Stimulated activated CD4-positive, alpha-beta T cell treated with anti-CD3 and anti-CD28 coated beads, Interleukin-1b, Interleukin-23, amount 100 ng/mL, for 1 hour (primary cell): ENCODE measurements around the gene RRP12.
"Not testable (repeated sequence)": the region's sequence is repeated elsewhere in the genome, so short reads cannot be mapped to it uniquely, and the experiment has no call there.

Source experiments
- DNase-seq, 2 donors: peaks; one replicate each; pipeline ENCODE4 v3.0.0-alpha.2; 2020; ENCODE audit warnings: low read depth in 2 of 2

RRP12 gene

DNA sequence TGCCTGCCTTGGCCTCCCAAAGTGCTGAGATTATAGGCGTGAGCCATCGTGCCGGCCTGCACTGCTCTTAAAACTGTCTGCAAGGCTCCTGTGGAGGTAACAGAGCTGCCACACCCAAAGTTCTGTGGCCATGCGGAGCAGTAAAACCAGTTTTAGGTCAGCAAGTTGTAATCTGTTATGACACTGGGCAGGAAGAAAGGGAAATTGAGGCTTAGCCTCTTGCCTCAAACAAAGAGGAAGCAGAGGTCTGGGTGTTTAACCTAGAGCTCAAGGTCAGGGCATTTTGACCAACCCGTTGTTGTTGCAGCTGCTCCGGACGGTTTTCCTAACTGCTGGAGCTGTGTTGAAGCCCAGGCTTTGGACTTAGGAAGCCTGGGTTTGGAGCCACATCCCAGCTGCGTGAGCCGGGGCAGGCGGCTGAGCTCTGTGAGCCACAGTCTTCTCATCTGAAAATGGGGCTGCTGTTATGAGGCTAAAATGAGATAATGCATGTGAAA lies 7.4 kb upstream of the RRP12 start:
- DNase-seq, result no peak

DNA sequence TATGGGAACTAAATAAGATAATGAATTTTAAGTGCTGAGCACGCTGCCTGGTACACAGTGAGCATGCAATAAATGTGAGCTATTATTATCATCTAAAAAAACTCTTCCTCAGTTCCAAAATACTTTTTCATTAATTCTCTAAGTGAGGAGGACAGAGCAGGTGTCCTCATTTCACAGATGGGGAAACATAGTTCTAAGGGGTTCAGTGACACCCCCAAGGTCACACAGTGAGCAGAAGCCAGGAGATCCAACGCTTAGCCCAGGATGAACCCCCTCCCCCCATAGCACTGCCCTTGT lies 6.8 kb upstream of the RRP12 start:
- DNase-seq, result no peak

DNA sequence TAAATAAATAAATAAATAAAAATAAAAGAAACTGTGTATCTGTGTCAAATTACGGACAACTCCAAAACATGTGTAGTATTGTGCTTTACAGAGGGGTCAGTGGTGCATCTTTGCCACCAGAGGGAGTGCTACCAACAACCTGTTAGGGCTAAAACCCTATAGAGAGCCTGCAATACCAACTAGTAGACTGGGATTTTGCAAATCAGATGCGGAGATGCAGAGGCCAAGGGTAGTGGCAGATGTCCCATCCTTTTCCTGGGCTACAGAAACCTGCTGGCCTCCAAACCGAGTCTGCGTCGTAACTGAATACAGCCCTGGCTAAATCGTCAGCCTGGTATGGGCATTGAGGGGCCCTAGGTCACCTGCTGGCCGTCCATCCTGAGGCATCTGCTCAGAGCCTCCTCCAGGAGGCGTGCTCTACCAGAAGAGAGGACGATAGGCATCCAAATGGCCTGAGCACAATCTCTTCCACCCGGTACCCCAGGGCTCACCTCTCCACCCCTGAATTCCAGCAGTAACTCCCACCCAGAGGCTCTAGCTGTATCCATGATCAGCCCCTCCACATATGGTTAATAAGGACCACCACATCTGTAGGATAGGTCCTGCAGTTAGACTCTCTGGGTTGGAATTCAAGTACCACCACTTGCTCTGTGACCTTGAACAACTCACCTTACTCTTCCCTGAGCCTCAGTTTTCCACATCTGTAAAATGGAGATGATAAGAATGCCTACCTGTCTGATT lies 6.2 kb upstream of the RRP12 start:
- DNase-seq, result no peak

DNA sequence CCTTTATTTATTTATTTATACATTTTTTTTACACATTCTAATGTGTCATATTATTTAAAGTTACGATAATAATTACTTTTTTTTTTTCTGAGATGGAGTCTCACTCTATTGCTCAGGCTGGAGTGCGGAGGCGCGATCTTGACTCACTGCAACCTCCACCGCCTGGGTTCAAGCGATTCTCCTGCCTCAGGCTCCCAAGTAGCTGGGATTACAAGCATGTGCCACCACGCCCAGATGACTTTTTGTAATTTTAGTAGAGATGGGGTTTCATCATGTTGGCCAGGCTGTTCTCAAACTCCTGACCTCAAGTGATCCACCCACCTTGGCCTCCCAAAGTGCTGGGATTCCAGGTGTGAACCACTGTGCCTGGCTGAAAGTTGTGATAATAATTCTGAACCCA lies 5.3 kb upstream of the RRP12 start:
- DNase-seq, result not testable (repeated sequence)

DNA sequence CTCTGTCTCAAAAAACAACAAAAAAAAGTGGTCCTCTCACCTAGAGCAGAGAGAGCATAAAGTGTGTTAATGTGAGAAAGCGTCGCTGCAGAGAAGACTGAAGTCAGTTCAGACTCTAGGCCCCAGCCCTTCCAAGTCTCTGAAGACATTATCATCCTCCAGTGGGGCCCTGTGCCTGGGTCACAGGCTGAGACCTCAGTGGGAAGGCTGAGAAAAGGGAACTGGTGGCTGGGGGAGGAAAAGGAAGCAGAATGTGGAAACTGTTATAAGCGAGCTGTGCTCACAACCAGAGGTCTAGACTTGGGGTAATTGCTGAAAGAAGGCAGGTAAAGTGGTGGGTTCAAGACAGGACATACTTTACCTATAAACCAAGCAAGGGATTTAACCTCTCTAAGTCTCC lies 4.9 kb upstream of the RRP12 start:
- DNase-seq, result no peak

DNA sequence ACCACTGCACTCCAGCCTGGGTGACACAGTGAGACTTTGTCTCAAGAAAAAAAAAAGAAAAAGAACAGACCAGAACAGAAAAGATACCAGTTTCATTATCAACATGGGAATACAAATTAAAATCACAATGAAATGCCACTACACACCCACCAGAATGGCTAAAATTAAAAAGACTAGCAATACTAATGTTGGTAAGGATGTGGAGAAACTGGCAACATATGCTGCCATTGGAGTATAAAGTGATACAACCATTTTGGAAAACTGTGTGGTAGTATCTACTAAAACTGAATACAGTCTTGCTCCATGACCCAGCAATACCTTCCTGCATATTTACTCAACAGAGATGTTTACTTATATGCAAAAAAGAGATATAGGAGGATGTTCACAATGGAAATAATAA lies 2.9 kb upstream of the RRP12 start:
- DNase-seq, result no peak

DNA sequence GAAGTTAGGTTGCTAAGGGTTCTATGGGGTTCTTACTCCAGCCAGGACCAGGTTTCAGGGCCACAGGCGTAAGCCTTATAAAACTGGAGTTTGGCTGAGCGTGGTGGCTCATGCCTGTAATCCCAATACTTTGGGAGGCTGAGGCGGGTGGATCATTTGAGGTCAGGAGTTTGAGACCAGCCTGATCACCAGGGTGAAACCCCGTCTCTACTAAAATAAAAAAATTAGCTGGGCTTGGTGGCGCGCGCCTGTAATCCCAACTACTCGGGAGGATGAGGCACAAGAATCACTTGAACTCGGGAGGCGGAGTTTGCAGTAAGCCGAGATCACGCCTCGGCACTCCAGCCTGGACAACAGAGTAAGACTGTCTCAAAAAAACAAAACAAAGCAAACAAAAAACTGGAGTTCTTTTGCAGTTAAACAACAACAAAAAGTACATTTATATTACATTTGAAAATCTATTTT lies 347 bp upstream of the RRP12 start:
- no peak for DNase-seq

DNA sequence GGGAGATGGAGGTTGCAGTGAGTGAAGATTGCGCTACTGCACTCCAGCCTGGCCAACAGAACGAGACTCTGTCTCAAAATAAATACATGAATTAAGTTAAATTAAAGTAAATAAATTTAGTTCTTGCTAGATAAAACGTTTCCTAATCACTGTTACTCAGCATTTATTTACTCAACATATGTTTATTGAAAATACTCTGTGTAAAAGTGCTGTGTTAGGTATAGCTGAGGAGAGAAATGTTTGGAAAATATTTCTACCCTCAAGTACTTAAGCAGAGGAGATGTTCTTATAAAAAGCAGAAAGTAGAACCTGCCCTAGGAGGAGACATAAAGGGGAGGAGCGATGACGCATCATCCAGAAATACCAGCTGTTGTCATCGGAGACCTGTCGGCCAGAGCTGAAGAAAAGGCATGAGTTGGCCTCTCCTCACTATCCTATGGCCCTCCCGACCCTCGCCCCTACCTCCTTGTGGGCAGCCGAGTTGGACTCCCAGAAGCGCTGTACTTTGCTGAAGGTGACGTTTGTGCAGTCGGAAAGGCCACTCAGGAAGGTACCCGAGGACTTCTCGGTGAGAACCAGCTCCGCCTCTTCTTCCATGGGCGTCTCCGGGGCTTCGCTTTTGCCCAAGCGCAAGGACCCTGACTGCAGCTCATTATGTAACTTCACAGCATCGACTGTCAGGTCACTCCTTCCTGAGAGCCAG lies 1.1 kb downstream of the RRP12 start:
- DNase-seq, result no peak

DNA sequence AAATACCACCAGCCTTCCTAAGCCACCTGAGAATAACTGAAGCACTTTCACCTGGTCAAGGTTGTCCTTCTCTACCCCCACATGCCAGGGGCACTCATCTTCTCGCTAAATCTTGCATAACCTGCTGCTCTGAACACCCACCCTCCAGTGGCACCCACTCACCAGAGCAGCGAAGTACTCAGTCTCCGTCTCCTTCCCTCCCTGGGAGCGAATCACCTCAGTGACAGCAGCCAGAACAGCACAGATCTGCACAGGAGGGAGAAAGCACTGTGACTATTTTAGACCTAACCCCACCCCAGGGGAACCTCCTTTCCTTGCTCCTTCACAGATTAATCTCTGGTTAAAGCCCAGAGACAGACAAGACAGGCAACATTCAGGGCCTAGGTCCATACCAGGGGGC lies 5.1 kb downstream of the RRP12 start:
- no peak for DNase-seq

DNA sequence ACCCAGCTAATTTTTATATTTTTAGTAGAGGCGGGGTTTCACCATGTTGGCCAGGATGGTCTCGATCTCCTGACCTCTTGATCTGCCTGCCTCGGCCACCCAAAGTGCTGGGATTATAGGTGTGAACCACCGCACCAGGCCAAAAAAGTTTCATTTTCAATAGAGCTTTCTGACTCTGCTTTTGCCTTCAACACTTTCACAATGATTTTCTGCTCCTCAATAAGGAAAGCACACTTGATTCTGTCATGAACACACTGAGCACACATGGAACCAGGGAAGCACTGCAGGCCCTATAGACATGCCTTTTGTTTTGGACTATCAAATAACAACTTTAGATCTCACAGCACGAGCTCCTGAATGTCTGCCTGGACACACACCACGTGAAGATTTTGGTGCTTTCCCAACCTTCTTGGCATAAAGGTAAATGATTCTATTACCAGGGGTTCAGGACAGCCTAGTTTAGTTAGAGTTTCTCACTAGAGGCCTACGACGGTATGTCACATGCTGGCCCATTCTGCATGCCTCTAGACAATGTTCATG lies 8.0 kb downstream of the RRP12 start:
- no peak for DNase-seq

DNA sequence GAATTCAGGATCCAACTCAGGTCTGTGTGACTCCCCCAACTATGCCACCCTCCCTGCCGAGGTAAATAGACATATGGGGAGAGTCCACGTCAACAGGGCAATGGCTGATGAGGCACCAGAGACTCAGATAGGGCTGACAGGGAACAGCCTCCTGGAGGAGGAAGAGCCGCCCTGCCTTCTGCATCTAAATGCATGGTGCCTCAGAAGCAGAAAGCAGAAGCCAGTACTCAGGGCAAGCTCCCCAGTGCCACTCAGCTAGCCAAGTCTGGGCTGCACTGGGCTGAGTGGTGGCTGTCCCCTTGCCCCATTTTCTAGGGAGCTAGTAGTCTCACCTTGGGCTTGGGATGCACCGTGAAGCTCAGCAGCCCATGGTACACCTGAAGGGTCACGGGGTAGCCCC lies 11.0 kb downstream of the RRP12 start:
- no peak for DNase-seq

DNA sequence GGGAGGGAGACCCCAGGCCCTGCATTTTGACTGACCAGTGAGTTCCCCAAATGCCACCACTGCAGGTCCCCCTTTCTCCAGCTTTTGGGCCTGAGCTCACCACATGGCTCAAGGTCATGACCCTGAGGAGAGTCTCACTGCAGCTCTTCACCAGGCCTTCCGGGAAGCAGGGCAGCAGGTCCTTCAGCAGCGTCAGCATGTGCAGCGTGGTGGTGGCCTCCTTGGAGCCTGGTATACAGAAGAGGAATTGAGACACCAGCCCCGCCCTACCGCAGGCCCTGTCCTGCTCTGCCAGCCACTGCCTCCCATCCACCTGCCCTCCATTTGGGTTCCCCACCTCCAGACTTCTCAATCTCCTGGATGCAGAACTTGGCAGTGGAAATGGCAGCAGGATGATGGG lies 13.0 kb downstream of the RRP12 start:
- DNase-seq, result no peak

DNA sequence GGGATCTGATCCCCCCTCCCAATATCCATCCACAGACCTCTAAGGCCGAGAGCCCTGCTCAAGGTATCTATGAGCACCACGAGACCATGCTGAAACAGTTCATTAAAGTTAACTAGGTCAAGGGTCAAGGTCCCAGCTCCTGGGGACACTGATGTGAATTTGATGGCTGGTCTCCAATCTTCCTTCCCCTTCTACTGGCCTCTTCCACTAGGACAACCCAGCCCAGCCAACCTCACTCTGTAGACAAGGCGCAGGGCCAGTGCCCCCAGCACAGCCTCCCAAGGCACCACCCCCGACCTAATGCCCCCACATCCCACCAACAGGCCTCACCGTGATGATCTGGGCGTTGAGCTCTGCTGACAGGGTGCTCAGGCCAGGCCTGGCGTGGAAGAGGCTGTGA lies 15.6 kb downstream of the RRP12 start:
- no peak for DNase-seq

DNA sequence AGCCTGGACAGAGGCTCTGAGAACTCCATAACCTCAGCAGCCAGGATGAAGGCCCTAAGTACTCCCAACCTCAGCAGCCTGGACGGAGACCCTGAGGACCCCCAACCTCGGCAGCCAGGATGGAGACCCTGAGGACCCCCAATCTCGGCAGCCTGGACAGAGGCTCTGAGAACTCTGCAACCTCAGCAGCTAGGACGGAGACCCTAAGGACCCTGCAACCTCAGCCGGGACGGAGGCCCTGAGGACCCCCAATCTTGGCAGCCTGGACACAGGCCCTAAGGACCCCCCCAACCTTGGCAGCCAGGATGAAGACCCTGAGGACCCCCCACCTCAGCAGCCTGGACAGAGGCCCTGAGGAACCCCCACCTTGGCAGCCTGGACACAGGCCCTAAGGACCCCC lies 16.5 kb downstream of the RRP12 start:
- no peak for DNase-seq

DNA sequence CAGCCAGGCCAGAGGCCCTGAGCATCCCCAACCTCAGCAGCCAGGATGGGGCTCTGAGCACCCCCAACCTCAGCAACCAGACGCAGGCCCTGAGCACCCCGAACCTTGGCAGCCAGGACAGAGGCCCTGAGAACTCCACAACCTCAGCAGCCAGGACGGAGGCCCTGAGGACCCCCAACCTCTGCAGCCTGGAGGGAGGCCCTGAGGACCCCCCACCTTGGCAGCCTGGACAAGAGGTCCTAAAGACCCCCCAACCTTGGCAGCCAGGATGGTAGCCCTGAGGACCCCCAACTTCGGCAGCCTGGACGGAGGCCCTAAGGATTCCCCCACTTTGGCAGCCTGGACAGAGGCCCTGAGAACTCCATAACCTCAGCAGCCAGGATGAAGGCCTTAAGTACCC lies 17.0 kb downstream of the RRP12 start:
- no peak for DNase-seq

DNA sequence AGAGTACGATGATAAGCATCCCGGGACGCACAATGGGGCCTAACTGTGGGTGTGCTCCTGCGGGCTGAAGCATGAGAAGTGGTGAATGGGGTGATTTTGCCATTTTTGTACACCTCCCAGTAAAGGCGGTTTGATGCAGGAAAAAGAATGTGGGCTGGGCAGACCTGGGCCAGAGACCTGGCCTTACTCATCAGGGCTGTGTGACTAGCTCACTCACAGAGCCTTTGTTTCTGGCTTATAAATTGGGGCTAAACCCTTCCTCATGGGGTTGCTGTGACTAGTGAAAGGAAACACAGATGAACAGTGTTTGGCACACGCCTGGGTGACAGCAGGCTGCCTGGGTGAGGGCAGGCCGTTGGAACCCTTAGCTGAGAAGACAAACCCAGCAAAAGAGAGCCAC lies 18.0 kb downstream of the RRP12 start:
- no peak for DNase-seq

DNA sequence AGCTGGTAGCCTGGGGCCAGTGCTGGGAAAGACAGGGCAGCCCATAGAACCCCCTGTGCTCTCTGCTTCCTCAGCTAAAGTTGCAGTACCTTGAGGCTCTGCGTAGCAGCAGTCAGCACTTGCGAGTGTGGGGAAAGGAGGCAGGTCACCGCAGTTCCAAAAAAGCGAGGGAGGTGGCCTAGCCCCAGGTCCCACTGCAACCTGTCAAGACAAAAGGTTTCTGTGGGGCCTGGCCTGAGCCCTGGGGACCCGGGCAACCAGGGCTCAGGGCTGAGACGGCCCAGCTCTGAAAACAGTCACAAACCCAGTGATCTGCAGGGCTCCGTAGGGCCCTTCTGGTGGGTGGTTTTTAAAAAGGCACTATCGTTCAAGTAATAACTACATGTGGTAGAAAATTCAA lies 19.5 kb downstream of the RRP12 start:
- no peak for DNase-seq

DNA sequence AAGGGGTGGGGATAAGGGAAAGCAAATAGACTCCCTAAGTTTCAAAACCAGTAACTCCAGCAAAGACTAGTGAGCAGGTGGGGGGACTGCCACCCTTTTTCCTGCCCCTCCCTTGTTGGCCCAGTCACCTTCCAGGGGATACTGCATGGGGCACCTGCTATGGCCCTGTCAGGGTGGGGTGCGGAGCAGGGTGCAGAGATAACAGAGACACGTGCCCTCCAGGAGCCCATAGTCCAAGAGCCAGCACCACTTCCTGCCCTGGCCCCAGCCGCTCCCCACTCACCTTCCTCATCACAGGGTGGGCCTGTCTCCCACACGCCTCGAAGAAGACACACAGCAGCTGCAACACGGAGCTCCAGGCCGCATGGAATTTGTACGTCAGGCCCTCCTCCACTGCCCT lies 20.6 kb downstream of the RRP12 start:
- DNase-seq, result no peak

DNA sequence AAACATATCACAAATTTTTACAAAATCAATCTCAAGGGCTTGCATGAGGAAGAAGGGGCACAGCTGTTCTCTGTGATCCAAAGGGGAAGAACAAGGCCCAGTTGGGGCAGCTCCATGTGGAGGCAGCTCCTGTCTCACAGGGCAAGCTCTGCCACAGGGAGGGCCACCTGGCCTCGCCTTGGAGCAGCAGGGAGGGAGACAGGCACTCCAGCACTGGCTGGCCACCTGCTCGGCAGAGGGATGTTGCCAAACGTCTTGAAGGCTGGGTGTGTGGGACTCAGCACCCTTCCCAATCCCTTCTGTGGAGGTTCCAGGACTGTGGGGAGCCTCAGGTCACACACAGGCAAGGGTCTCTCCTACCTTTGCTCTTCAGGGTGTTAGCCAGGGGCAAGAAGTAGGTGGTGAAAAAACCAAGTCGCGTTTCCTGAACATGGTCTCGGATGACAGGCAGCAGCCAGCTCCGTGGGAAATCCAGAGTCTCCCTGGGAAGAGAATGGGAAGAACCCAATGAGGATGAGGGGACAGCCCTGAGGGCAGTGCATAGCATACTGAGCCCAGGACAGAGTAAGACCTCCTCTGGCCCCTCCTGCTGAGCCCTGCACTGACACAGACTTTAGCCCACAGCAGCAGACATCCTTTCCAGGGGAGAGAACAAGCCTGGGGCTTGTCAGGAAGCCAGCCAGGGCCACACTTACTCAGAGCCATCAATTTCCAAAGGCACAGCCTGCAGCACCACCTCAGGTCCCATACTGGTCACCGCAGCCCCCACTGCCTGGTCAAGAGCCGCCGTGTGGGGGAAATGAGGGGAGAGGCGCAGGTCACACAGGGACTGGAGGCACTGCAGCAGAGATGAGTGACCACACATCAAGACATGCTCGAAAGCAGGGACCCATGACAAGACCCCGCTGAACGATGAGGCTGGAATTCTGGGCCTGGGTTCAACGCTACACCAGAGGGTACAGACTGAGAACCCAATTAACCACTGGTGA lies 21.9 kb downstream of the RRP12 start:
- DNase-seq, result no peak

DNA sequence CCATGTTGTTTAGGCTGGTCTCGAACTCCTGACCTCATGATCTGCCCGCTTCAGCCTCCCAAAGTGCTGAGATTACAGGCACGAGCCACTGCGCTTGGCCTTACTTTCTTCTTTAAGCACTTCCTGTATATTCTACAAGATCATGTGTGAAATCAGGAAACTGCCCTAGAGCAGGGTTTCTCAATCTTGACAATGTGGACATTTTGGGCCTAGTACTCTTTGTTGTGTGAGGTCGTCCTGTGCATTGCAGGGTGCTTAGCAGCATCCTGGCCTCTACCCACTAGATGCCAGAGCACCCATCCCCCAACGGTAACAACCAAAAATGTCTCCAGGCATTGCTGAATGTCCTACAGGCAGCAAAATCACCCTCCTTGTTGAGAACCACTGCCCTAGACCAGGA lies 24.7 kb downstream of the RRP12 start:
- DNase-seq, result no peak

DNA sequence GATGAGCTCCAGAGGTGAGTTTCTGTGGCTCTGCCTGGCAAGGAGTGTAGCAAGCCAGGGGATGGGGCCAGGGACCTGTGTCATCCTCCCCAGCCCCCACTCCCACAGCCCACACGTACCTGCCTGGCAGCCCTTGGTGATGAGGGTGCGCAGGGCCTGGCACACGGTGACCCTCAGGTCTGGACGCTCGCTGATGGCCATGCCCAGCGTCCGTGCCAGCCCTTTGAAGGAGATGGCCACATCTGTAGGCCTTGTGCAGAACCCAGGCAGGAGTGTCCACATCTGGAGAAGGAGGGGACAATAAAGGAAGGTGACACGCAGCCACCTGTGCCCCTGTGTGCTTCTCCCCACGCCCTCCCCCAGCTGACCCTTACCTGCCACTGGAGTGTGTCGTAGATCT lies 27.7 kb downstream of the RRP12 start:
- no peak for DNase-seq

DNA sequence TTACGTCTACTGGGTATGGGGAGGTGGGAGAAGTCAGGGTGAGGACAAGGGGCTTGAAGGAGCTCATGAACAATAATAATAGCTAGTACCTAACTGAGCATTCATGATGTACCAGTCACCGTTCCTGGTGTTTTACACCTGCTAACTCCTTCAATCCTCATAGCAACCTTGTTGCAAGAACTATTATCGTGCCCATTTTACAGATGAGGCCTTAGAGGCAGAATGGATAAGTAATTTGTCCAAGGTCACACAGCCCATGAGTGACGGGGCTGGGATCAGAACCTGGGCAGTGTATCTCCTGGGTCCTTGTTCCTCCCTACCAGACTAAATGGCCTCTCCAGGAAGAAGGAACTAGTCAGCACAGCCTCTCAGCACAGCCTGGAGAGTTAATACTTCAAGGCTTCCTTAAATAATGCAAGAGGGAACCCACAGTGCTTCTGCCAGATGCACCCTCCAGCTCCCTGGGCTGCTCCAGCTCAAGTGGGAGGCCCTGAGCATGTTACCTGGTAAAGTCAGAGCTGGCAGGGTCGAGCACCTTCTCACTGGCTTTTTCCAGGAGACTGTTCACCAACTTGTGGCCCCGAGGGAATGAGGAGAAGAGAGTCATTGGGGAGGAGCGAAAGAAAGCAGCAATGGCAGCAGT lies 28.8 kb downstream of the RRP12 start:
- DNase-seq, result no peak
